ENCODE measurements around the gene MYL12B. TPM values are rescaled to one million over a fixed set of nuclear protein-coding genes. Genes with fewer than 3 reads are reported as not detected.

Gene MYL12B
- polyA plus RNA-seq, 4 donors, result 431 to 1,249 (median 885) TPM

- 90 to 94% (median 92%) methylated on average over 6 of the region's 6 CpGs for WGBS, 3 donors
- FAIRE-seq, result no peak
- no peak for DNase-seq
- H3K36me3 ChIP-seq (ENCODE audit: control insufficient read depth in 3 of 3, insufficient read depth in 2 of 3, low read depth in 1 of 3, low read length in 3 of 3), result no peaks in the 10 kb centered on the region
- no peak overlapping the region for H3K27ac ChIP-seq (ENCODE audit: low read depth in 1 of 3, low read length in 2 of 3)
- no peaks in the 10 kb centered on the region for H3K9me3 ChIP-seq (ENCODE audit: control insufficient read depth in 2 of 2, insufficient read depth in 1 of 2, low read depth in 1 of 2, low read length in 1 of 2)
- no peaks in the 10 kb centered on the region for H3K27me3 ChIP-seq (ENCODE audit: control insufficient read depth in 3 of 3, insufficient read depth in 3 of 3, low read length in 3 of 3)
- H3K4me1 ChIP-seq (ENCODE audit: control insufficient read depth in 3 of 3, insufficient read depth in 2 of 3, low read depth in 1 of 3, low read length in 2 of 3), result peaks cover 0 to 21% (median 7%) of the 10 kb centered on the region in 3 donors
- no peak overlapping the region for H3K4me3 ChIP-seq (ENCODE audit: low read depth in 1 of 3, low read length in 3 of 3)
Measured at GRCh38 chr18:3226048-3226447, 35.9 kb upstream of the MYL12B start.

- no peak for DNase-seq
- no peak overlapping the region for H3K27ac ChIP-seq (ENCODE audit: low read depth in 1 of 3, low read length in 2 of 3)
- H3K9me3 ChIP-seq (ENCODE audit: control insufficient read depth in 2 of 2, insufficient read depth in 1 of 2, low read depth in 1 of 2, low read length in 1 of 2), result no peaks in the 10 kb centered on the region
- H3K4me3 ChIP-seq (ENCODE audit: low read depth in 1 of 3, low read length in 3 of 3), result no peak overlapping the region
- H3K36me3 ChIP-seq (ENCODE audit: control insufficient read depth in 3 of 3, insufficient read depth in 2 of 3, low read depth in 1 of 3, low read length in 3 of 3), result no peaks in the 10 kb centered on the region
- no peak for FAIRE-seq
- H3K4me1 ChIP-seq (ENCODE audit: control insufficient read depth in 3 of 3, insufficient read depth in 2 of 3, low read depth in 1 of 3, low read length in 2 of 3), result peaks cover 0 to 8% (median 4%) of the 10 kb centered on the region in 3 donors
- WGBS, 3 donors, result 80 to 85% (median 83%) methylated on average over 9 of the region's 9 CpGs
- no peaks in the 10 kb centered on the region for H3K27me3 ChIP-seq (ENCODE audit: control insufficient read depth in 3 of 3, insufficient read depth in 3 of 3, low read length in 3 of 3)
Measured at GRCh38 chr18:3230401-3231334, 31.3 kb upstream of the MYL12B start.

GRCh38 chr18:3233004-3233403, 28.9 kb upstream of the MYL12B start:
- 83 to 100% (median 87%) methylated on average over 1 of the region's 1 CpG for WGBS, 3 donors
- Histone ChIP-seq H3K27ac (ENCODE audit: low read depth in 1 of 3, low read length in 2 of 3) (peak overlapping the region; percentile 9 to 50 (median 46)), H3K27me3 (ENCODE audit: control insufficient read depth in 3 of 3, insufficient read depth in 3 of 3, low read length in 3 of 3) (no peaks in the 10 kb centered on the region), H3K36me3 (ENCODE audit: control insufficient read depth in 3 of 3, insufficient read depth in 2 of 3, low read depth in 1 of 3, low read length in 3 of 3) (no peaks in the 10 kb centered on the region), H3K9me3 (ENCODE audit: control insufficient read depth in 2 of 2, insufficient read depth in 1 of 2, low read depth in 1 of 2, low read length in 1 of 2) (no peaks in the 10 kb centered on the region), H3K4me3 (ENCODE audit: low read depth in 1 of 3, low read length in 3 of 3) (no peak overlapping the region), H3K4me1 (ENCODE audit: control insufficient read depth in 3 of 3, insufficient read depth in 2 of 3, low read depth in 1 of 3, low read length in 2 of 3) (peaks cover 0 to 3% (median 3%) of the 10 kb centered on the region in 3 donors)
- DNase-seq (no peak), FAIRE-seq (no peak)

- Histone ChIP-seq H3K4me1 (ENCODE audit: control insufficient read depth in 3 of 3, insufficient read depth in 2 of 3, low read depth in 1 of 3, low read length in 2 of 3) (peaks cover 0 to 3% (median 3%) of the 10 kb centered on the region in 3 donors), H3K9me3 (ENCODE audit: control insufficient read depth in 2 of 2, insufficient read depth in 1 of 2, low read depth in 1 of 2, low read length in 1 of 2) (no peaks in the 10 kb centered on the region), H3K36me3 (ENCODE audit: control insufficient read depth in 3 of 3, insufficient read depth in 2 of 3, low read depth in 1 of 3, low read length in 3 of 3) (no peaks in the 10 kb centered on the region), H3K27ac (ENCODE audit: low read depth in 1 of 3, low read length in 2 of 3) (peak overlapping the region; percentile 9 to 50 (median 46)), H3K4me3 (ENCODE audit: low read depth in 1 of 3, low read length in 3 of 3) (no peak overlapping the region), H3K27me3 (ENCODE audit: control insufficient read depth in 3 of 3, insufficient read depth in 3 of 3, low read length in 3 of 3) (no peaks in the 10 kb centered on the region)
- 33 to 70% (median 50%) methylated on average over 4 of the region's 4 CpGs for WGBS, 3 donors
- FAIRE-seq (no peak), DNase-seq (peak; percentile 31 to 86)
Measured at GRCh38 chr18:3233433-3234168, 28.3 kb upstream of the MYL12B start.

- no peaks in the 10 kb centered on the region for H3K27me3 ChIP-seq (ENCODE audit: control insufficient read depth in 3 of 3, insufficient read depth in 3 of 3, low read length in 3 of 3)
- WGBS, 3 donors, result 4 to 34% (median 27%) methylated on average over 5 of the region's 5 CpGs
- DNase-seq (no peak), FAIRE-seq (no peak)
- H3K4me1 ChIP-seq (ENCODE audit: control insufficient read depth in 3 of 3, insufficient read depth in 2 of 3, low read depth in 1 of 3, low read length in 2 of 3), result peaks cover 0 to 3% (median 3%) of the 10 kb centered on the region in 3 donors
- H3K27ac ChIP-seq (ENCODE audit: low read depth in 1 of 3, low read length in 2 of 3), result no peak overlapping the region
- H3K9me3 ChIP-seq (ENCODE audit: control insufficient read depth in 2 of 2, insufficient read depth in 1 of 2, low read depth in 1 of 2, low read length in 1 of 2), result no peaks in the 10 kb centered on the region
- no peak overlapping the region for H3K4me3 ChIP-seq (ENCODE audit: low read depth in 1 of 3, low read length in 3 of 3)
- H3K36me3 ChIP-seq (ENCODE audit: control insufficient read depth in 3 of 3, insufficient read depth in 2 of 3, low read depth in 1 of 3, low read length in 3 of 3), result no peaks in the 10 kb centered on the region
Measured at GRCh38 chr18:3234457-3234856, 27.5 kb upstream of the MYL12B start.

GRCh38 chr18:3235846-3236245, 26.1 kb upstream of the MYL12B start:
- FAIRE-seq, result no peak
- no peaks in the 10 kb centered on the region for H3K27me3 ChIP-seq (ENCODE audit: control insufficient read depth in 3 of 3, insufficient read depth in 3 of 3, low read length in 3 of 3)

GRCh38 chr18:3236470-3236869, 25.5 kb upstream of the MYL12B start:
- no peak for FAIRE-seq
- Histone ChIP-seq H3K4me3 (ENCODE audit: low read depth in 1 of 3, low read length in 3 of 3) (no peak overlapping the region), H3K36me3 (ENCODE audit: control insufficient read depth in 3 of 3, insufficient read depth in 2 of 3, low read depth in 1 of 3, low read length in 3 of 3) (no peaks in the 10 kb centered on the region), H3K9me3 (ENCODE audit: control insufficient read depth in 2 of 2, insufficient read depth in 1 of 2, low read depth in 1 of 2, low read length in 1 of 2) (peaks cover 0 to 5% of the 10 kb centered on the region in 2 donors), H3K4me1 (ENCODE audit: control insufficient read depth in 3 of 3, insufficient read depth in 2 of 3, low read depth in 1 of 3, low read length in 2 of 3) (peaks cover 0 to 3% (median 3%) of the 10 kb centered on the region in 3 donors), H3K27me3 (ENCODE audit: control insufficient read depth in 3 of 3, insufficient read depth in 3 of 3, low read length in 3 of 3) (no peaks in the 10 kb centered on the region), H3K27ac (ENCODE audit: low read depth in 1 of 3, low read length in 2 of 3) (no peak overlapping the region)
- peak in 1 of 2 donors; percentile 50 for DNase-seq
- 49 to 69% (median 66%) methylated on average over 4 of the region's 4 CpGs for WGBS, 3 donors

More at GRCh38 chr18:3235846-3236245, 26.1 kb upstream of the MYL12B start:
- H3K36me3 ChIP-seq (ENCODE audit: control insufficient read depth in 3 of 3, insufficient read depth in 2 of 3, low read depth in 1 of 3, low read length in 3 of 3), result no peaks in the 10 kb centered on the region
- H3K4me3 ChIP-seq (ENCODE audit: low read depth in 1 of 3, low read length in 3 of 3), result no peak overlapping the region
- 92 to 98% (median 95%) methylated on average over 2 of the region's 2 CpGs for WGBS, 3 donors
- H3K27ac ChIP-seq (ENCODE audit: low read depth in 1 of 3, low read length in 2 of 3), result no peak overlapping the region
- peaks cover 0 to 3% (median 3%) of the 10 kb centered on the region in 3 donors for H3K4me1 ChIP-seq (ENCODE audit: control insufficient read depth in 3 of 3, insufficient read depth in 2 of 3, low read depth in 1 of 3, low read length in 2 of 3)
- DNase-seq, result no peak
- no peaks in the 10 kb centered on the region for H3K9me3 ChIP-seq (ENCODE audit: control insufficient read depth in 2 of 2, insufficient read depth in 1 of 2, low read depth in 1 of 2, low read length in 1 of 2)

GRCh38 chr18:3238742-3239141, 23.2 kb upstream of the MYL12B start:
- Histone ChIP-seq H3K36me3 (ENCODE audit: control insufficient read depth in 3 of 3, insufficient read depth in 2 of 3, low read depth in 1 of 3, low read length in 3 of 3) (no peaks in the 10 kb centered on the region), H3K27me3 (ENCODE audit: control insufficient read depth in 3 of 3, insufficient read depth in 3 of 3, low read length in 3 of 3) (no peaks in the 10 kb centered on the region), H3K4me3 (ENCODE audit: low read depth in 1 of 3, low read length in 3 of 3) (no peak overlapping the region), H3K27ac (ENCODE audit: low read depth in 1 of 3, low read length in 2 of 3) (no peak overlapping the region), H3K9me3 (ENCODE audit: control insufficient read depth in 2 of 2, insufficient read depth in 1 of 2, low read depth in 1 of 2, low read length in 1 of 2) (peaks cover 0 to 16% of the 10 kb centered on the region in 2 donors), H3K4me1 (ENCODE audit: control insufficient read depth in 3 of 3, insufficient read depth in 2 of 3, low read depth in 1 of 3, low read length in 2 of 3) (peaks cover 0 to 3% (median 0%) of the 10 kb centered on the region in 3 donors)
- FAIRE-seq (no peak), DNase-seq (no peak)
- WGBS, 3 donors, result 82 to 90% (median 83%) methylated on average over 2 of the region's 2 CpGs

Data from small intestine (tissue), 7 donors.